HG02763 (cell line): ENCODE measurements around the gene MGAT4A.
"Not testable (repeated sequence)": the region's sequence is repeated elsewhere in the genome, so short reads cannot be mapped to it uniquely, and the experiment has no call there.

Experiments
- ATAC-seq: cut with Tn5 transposase; IDR thresholded peaks from one replicate; pipeline ENCODE4 v1.9.1; 2021; ENCODE audit warnings: mild to moderate bottlenecking, moderate library complexity; ENCODE audit not compliant: unreplicated experiment

Gene MGAT4A

GRCh38 chr2:98608962-98609604 lies 121.8 kb downstream of the MGAT4A start:
- ATAC-seq, result no peak

- ATAC-seq, result peak; percentile 93
Measured at GRCh38 chr2:98608116-98608961, 122.6 kb downstream of the MGAT4A start, which contains the start of the genes COA5 and UNC50. Gene COA5 (minus strand): TSS chr2:98608512. CDS start chr2:98608405, 107 bp downstream. Gene UNC50 (plus strand): TSS chr2:98608589. CDS start chr2:98609760, 1,171 bp downstream.

GRCh38 chr2:98607741-98608115 lies 123.2 kb downstream of the MGAT4A start:
- ATAC-seq, result no peak

- ATAC-seq, result no peak
Measured at GRCh38 chr2:98607104-98607503, 123.8 kb downstream of the MGAT4A start.

- no peak for ATAC-seq
Measured at GRCh38 chr2:98606431-98606830, 124.5 kb downstream of the MGAT4A start.

GRCh38 chr2:98605076-98605475 lies 125.9 kb downstream of the MGAT4A start:
- no peak for ATAC-seq

- ATAC-seq, result no peak
Measured at GRCh38 chr2:98604547-98604946, 126.4 kb downstream of the MGAT4A start.

GRCh38 chr2:98601532-98602132 lies 129.3 kb downstream of the MGAT4A start:
- no peak for ATAC-seq

GRCh38 chr2:98598781-98599428 lies 132.0 kb downstream of the MGAT4A start:
- ATAC-seq, result no peak

- not testable (repeated sequence) for ATAC-seq
Measured at GRCh38 chr2:98594665-98595064, 136.3 kb downstream of the MGAT4A start.

- ATAC-seq, result no peak
Measured at GRCh38 chr2:98592565-98592964, 138.4 kb downstream of the MGAT4A start.

- no peak for ATAC-seq
Measured at GRCh38 chr2:98589489-98589888, 141.4 kb downstream of the MGAT4A start.

GRCh38 chr2:98588880-98589431 lies 142.0 kb downstream of the MGAT4A start:
- ATAC-seq, result no peak

GRCh38 chr2:98586551-98587140 lies 144.3 kb downstream of the MGAT4A start:
- no peak for ATAC-seq

- no peak for ATAC-seq
Measured at GRCh38 chr2:98585386-98585785, 145.5 kb downstream of the MGAT4A start.

- no peak for ATAC-seq
Measured at GRCh38 chr2:98583816-98584618, 146.9 kb downstream of the MGAT4A start.

- ATAC-seq, result no peak
Measured at GRCh38 chr2:98583276-98583675, 147.7 kb downstream of the MGAT4A start.

- no peak for ATAC-seq
Measured at GRCh38 chr2:98582523-98582922, 148.4 kb downstream of the MGAT4A start.

GRCh38 chr2:98580656-98581284 lies 150.2 kb downstream of the MGAT4A start:
- ATAC-seq, result no peak
